BJ (cell line): ENCODE results near the gene VAT1L. TPM values are rescaled to one million over a fixed set of nuclear protein-coding genes. Genes with fewer than 3 reads are reported as not detected.

Source experiments
- CTCF ChIA-PET: fragments of 350-600 bp; formaldehyde crosslinking; extraction: SDS; loops from one replicate; lab custom pipeline; 2021; ENCODE audit warnings: antibody characterized with exemption, inconsistent platforms; lab: Yijun Ruan, JAX
- POLR2A ChIA-PET: fragments of 300-600 bp; sonication (Branson Sonifier 250); formaldehyde crosslinking; extraction: SDS; loops from one replicate; lab custom pipeline; 2021; ENCODE audit warnings: antibody characterized with exemption; lab: Charles Lee
- DNase-seq: peaks from one replicate; pipeline ENCODE4 v3.0.0-alpha.2; 2011; ENCODE audit warnings: low read depth
- H3K27me3 ChIP-seq: 2 replicates; pipeline ENCODE4 v1.6.0; 2011; ENCODE audit warnings: low read length; ENCODE audit not compliant: control insufficient read depth, insufficient read depth
- H3K36me3 ChIP-seq: 2 replicates; pipeline ENCODE4 v1.5.1; 2011; ENCODE audit warnings: low read length; ENCODE audit not compliant: control insufficient read depth, insufficient read depth
- H3K4me3 ChIP-seq: 2 replicates; pipeline ENCODE4 v1.5.1; 2011; ENCODE audit warnings: low read depth, mild to moderate bottlenecking, control low read depth, low read length
- CTCF ChIP-seq: IDR thresholded peaks from 2 replicates; pipeline ENCODE4 v1.5.1; 2011; ENCODE audit warnings: low read depth, mild to moderate bottlenecking, control low read depth, inconsistent platforms, low read length, moderate library complexity; ENCODE audit not compliant: insufficient read depth
- polyA plus RNA-seq: library from polyadenylated mRNA; depleted of rRNA; stranded (reverse); fragments of >200 nt; gene quantifications from 2 replicates; pipeline ENCODE4 v1.2.3, GENCODE V29; 2011

Gene VAT1L
- polyA plus RNA-seq, 1 experiment = 4.7 TPM

GRCh38 chr16:77853161-77853560 lies 64.8 kb downstream of the VAT1L start:
- Histone ChIP-seq H3K4me3 (no peak overlapping the region), H3K27me3 (no peaks in the 10 kb centered on the region), H3K36me3 (no peaks in the 10 kb centered on the region)
- ChIA-PET CTCF (interaction anchor here (0.6 kb wide), 1 partner anchor 10 kb away, joined by 3 read pairs; no protein-coding TSS in a partner anchor), POLR2A (no interaction called here)
- no peak for DNase-seq
- no peak for TF ChIP-seq CTCF

GRCh38 chr16:77856438-77857160 lies 68.2 kb downstream of the VAT1L start:
- Histone ChIP-seq H3K4me3 (no peak overlapping the region), H3K27me3 (no peaks in the 10 kb centered on the region), H3K36me3 (no peaks in the 10 kb centered on the region)
- no peak for TF ChIP-seq CTCF
- ChIA-PET POLR2A (no interaction called here), CTCF (no interaction called here)
- no peak for DNase-seq

GRCh38 chr16:77858060-77858459 lies 69.7 kb downstream of the VAT1L start:
- Histone ChIP-seq H3K4me3 (no peak overlapping the region), H3K36me3 (no peaks in the 10 kb centered on the region), H3K27me3 (no peaks in the 10 kb centered on the region)
- POLR2A ChIA-PET = no interaction called here
- TF ChIP-seq CTCF = no peak
- DNase-seq = no peak
- CTCF ChIA-PET = no interaction called here

GRCh38 chr16:77859493-77860232 lies 71.3 kb downstream of the VAT1L start:
- no peak for TF ChIP-seq CTCF
- ChIA-PET CTCF (no interaction called here), POLR2A (no interaction called here)
- DNase-seq = no peak
- Histone ChIP-seq H3K4me3 (no peak overlapping the region), H3K27me3 (no peaks in the 10 kb centered on the region), H3K36me3 (no peaks in the 10 kb centered on the region)

- CTCF ChIA-PET = no interaction called here
- Histone ChIP-seq H3K4me3 (no peak overlapping the region), H3K36me3 (no peaks in the 10 kb centered on the region), H3K27me3 (no peaks in the 10 kb centered on the region)
- DNase-seq = no peak
- POLR2A ChIA-PET = no interaction called here
- no peak for TF ChIP-seq CTCF
Observed at GRCh38 chr16:77860953-77861352, 72.6 kb downstream of the VAT1L start.
